Fibroblast of lung (primary cell): ENCODE results near the gene PLSCR2.

Experiments
- EZH2 ChIP-seq: IDR thresholded peaks from 2 replicates; pipeline ENCODE4 v1.5.1; 2012; ENCODE audit warnings: low read length, control low read depth, mild to moderate bottlenecking; ENCODE audit errors: missing control alignments
- TF ChIP-seq, protein P1 (sequence below), 2 donors: IDR thresholded peaks in 1 of 2; conservative IDR thresholded peaks in 1 of 2; 1 replicate in 1 of 2; 2 replicates in 1 of 2; pipeline ENCODE4 v1.5.1; 2011 to 2012; ENCODE audit warnings: low read length in 2 of 2, control low read depth in 1 of 2, inconsistent platforms in 1 of 2, low read depth in 1 of 2, mild to moderate bottlenecking in 1 of 2

DNA sequence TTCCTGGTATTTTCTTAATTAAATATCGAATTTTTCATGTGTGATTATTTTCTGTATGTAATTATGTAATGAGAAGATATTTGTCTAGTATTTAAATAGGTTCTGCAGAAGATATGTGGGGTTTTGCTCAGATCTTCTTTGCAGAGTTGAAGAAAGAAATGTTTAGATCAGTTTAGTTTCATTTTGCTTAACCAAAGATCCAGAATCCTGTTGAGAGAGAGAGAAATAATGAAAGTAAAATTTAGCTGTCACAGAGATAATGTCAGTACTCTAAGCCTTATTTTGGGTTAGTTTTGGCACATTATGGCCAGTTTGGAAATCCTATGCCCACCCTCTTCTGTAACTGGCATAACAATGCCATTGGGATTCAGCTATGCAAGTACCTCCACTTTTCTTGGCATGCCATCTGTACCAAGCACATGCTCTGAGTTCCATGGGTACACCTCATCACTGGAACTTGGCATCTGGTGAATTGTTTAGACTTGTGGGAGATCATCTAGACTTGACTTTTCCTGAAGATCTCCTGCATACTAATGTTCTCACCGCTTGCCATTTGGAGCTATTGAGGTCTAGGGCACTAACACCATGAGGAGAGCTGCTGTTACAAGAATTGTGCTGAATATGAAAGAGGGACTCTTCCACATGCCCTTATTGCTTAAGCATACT is 44.2 kb upstream of the PLSCR2 start:
- TF ChIP-seq, protein P1, sequence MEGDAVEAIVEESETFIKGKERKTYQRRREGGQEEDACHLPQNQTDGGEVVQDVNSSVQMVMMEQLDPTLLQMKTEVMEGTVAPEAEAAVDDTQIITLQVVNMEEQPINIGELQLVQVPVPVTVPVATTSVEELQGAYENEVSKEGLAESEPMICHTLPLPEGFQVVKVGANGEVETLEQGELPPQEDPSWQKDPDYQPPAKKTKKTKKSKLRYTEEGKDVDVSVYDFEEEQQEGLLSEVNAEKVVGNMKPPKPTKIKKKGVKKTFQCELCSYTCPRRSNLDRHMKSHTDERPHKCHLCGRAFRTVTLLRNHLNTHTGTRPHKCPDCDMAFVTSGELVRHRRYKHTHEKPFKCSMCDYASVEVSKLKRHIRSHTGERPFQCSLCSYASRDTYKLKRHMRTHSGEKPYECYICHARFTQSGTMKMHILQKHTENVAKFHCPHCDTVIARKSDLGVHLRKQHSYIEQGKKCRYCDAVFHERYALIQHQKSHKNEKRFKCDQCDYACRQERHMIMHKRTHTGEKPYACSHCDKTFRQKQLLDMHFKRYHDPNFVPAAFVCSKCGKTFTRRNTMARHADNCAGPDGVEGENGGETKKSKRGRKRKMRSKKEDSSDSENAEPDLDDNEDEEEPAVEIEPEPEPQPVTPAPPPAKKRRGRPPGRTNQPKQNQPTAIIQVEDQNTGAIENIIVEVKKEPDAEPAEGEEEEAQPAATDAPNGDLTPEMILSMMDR (conservative IDR thresholded peaks at IDR 0.05 in 1 of 2, IDR thresholded peaks at IDR 0.05 in 1 of 2; ENCODE audit: low read depth in 1 of 2, low read length in 2 of 2) = no peak
- no peak for TF ChIP-seq EZH2
